ENCODE measurements around the gene MALRD1.

Gene MALRD1

DNA sequence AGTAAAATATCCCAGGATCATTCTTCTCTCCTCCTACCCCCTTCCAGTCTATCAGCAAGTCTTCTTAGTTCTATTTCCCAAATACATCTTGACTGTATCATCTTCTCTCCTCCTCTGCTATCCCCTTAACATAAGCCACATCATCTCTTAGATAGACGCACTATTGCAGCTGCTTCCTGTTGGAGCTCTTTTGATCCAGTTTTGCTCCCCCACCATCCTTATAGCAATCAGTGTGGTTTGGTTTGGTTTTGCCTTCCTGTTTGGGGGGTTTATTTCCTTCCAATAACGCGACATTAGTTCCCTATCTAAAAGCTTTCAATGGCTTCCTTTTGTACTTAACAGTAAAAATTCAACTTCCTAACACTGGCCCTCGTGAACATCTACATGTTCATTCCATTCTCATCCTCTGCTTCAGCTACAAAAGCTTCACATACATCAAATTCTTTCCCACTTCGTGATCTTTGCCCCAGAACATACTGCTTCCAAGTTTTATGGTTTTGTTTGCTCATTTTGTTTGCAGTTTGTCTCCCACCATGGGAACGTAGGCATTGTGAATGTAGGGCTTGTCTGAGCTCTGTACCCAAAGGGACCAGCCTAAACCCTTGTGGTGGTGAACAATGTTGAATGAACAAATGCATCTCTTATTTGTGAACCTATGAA, 734.0 kb downstream of the MALRD1 start:
- H3K27ac ChIP-seq: no peak overlapping the region
- CTCF ChIA-PET: no interaction called here

GRCh38 chr10:19783721-19784120, 735.1 kb downstream of the MALRD1 start:
- POLR2A ChIA-PET (ENCODE audit: low non-redundant PET): no interaction called here
- DNase-seq (ENCODE audit: low spot score): no peak
- no peak overlapping the region for H3K27ac ChIP-seq
- TF ChIP-seq, protein P1, sequence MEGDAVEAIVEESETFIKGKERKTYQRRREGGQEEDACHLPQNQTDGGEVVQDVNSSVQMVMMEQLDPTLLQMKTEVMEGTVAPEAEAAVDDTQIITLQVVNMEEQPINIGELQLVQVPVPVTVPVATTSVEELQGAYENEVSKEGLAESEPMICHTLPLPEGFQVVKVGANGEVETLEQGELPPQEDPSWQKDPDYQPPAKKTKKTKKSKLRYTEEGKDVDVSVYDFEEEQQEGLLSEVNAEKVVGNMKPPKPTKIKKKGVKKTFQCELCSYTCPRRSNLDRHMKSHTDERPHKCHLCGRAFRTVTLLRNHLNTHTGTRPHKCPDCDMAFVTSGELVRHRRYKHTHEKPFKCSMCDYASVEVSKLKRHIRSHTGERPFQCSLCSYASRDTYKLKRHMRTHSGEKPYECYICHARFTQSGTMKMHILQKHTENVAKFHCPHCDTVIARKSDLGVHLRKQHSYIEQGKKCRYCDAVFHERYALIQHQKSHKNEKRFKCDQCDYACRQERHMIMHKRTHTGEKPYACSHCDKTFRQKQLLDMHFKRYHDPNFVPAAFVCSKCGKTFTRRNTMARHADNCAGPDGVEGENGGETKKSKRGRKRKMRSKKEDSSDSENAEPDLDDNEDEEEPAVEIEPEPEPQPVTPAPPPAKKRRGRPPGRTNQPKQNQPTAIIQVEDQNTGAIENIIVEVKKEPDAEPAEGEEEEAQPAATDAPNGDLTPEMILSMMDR (conservative IDR thresholded peaks at IDR 0.05; ENCODE audit: low read depth): no peak
- CTCF ChIA-PET: interaction anchor here (0.8 kb wide), 1 partner anchor 80 kb away, joined by 3 read pairs; no protein-coding TSS in a partner anchor

More for the DNA sequence above, 734.0 kb downstream of the MALRD1 start:
- POLR2A ChIA-PET (ENCODE audit: low non-redundant PET): no interaction called here
- no peak for DNase-seq (ENCODE audit: low spot score)
- TF ChIP-seq, protein P1 (conservative IDR thresholded peaks at IDR 0.05; ENCODE audit: low read depth): no peak
